H1 (cell line): ENCODE data around the gene NUPR1. TPM values are rescaled to one million over a fixed set of nuclear protein-coding genes. Genes with fewer than 3 reads are reported as not detected.
A peak's percentile ranks its signal among the peaks of the same experiment; 100 is the strongest.

Source experiments
- CTCF ChIA-PET: fragments of 300-600 bp; sonication (Branson Sonifier 250); formaldehyde crosslinking; loops from one replicate; lab custom pipeline; 2021; ENCODE audit not compliant: partially characterized antibody; lab: Charles Lee
- POLR2A ChIA-PET: fragments of 300-600 bp; sonication (Branson Sonifier 250); formaldehyde crosslinking; loops from one replicate; lab custom pipeline; 2021; ENCODE audit warnings: inconsistent platforms; ENCODE audit not compliant: partially characterized antibody; lab: Charles Lee
- DNase-seq, 2 experiments: peaks; one replicate each; pipeline versions ENCODE4 v3.0.0 to v3.0.0-alpha.2; 2010 to 2022; ENCODE audit warnings: low spot score in 2 of 2, low read depth in 1 of 2, mixed read lengths in 1 of 2
- FAIRE-seq: peaks from 2 replicates; lab custom pipeline; 2011; peaks lifted over from hg19 to GRCh38; lab: Jason Lieb, UNC
- H2AFZ ChIP-seq: 2 replicates; pipeline ENCODE4 v1.8.1; 2012; ENCODE audit warnings: low read length, inconsistent platforms
- H2AK5ac ChIP-seq: 2 replicates; pipeline ENCODE4 v1.6.1; 2013; ENCODE audit warnings: low read depth, low read length
- H2BK120ac ChIP-seq: replicated peaks from 2 replicates; pipeline ENCODE3; 2013; ENCODE audit warnings: low read depth, low read length, inconsistent platforms
- H2BK12ac ChIP-seq: 2 replicates; pipeline ENCODE4 v1.6.1; 2013; ENCODE audit warnings: low read depth, low read length
- H2BK15ac ChIP-seq: 2 replicates; pipeline ENCODE4 v1.6.1; 2013; ENCODE audit warnings: low read length
- H2BK20ac ChIP-seq: 2 replicates; pipeline ENCODE4 v1.6.1; 2013; ENCODE audit warnings: low read length
- H2BK5ac ChIP-seq: 2 replicates; pipeline ENCODE4 v1.6.1; 2013; ENCODE audit warnings: low read depth, low read length
- H3K14ac ChIP-seq: 2 replicates; pipeline ENCODE4 v1.6.1; 2013; ENCODE audit warnings: inconsistent platforms; ENCODE audit not compliant: insufficient read length
- H3K18ac ChIP-seq: 2 replicates; pipeline ENCODE4 v1.6.1; 2013; ENCODE audit warnings: low read length; ENCODE audit errors: extremely low read depth
- H3K23ac ChIP-seq: 2 replicates; pipeline ENCODE4 v1.6.1; 2013; ENCODE audit warnings: inconsistent platforms; ENCODE audit not compliant: insufficient read length
- H3K23me2 ChIP-seq: 2 replicates; pipeline ENCODE4 v1.6.1; 2013; ENCODE audit warnings: low read depth, low read length
- H3K27ac ChIP-seq: 2 replicates; pipeline ENCODE4 v1.6.1; 2011; ENCODE audit warnings: low read depth, low read length, inconsistent platforms
- H3K27me3 ChIP-seq, 4 experiments: replicated peaks in 1 of 4; 1 replicate in 1 of 4; 2 replicates in 3 of 4; pipeline versions ENCODE4 v1.6.1 to v1.8.1; 2011 to 2013; ENCODE audit warnings: low read length in 3 of 4, mild to moderate bottlenecking in 3 of 4, inconsistent platforms in 2 of 4, mixed read lengths in 2 of 4, moderate library complexity in 1 of 4; ENCODE audit not compliant: control insufficient read depth in 3 of 4, insufficient read depth in 3 of 4; ENCODE audit errors: extremely low read depth in 1 of 4
- H3K36me3 ChIP-seq, 4 experiments: 2 replicates each; pipeline versions ENCODE4 v1.6.1 to v1.8.1; 2011 to 2013; ENCODE audit warnings: mild to moderate bottlenecking in 4 of 4, low read length in 3 of 4, moderate library complexity in 2 of 4, control low read depth in 1 of 4, inconsistent platforms in 1 of 4; ENCODE audit not compliant: insufficient read depth in 4 of 4, control insufficient read depth in 2 of 4
- H3K4ac ChIP-seq: replicated peaks from 2 replicates; pipeline ENCODE3; 2013; ENCODE audit warnings: low read length, low read depth, mixed read lengths, inconsistent platforms; ENCODE audit not compliant: insufficient read length
- H3K4me1 ChIP-seq, 4 experiments: replicated peaks in 1 of 4; 1 replicate in 1 of 4; 2 replicates in 3 of 4; pipeline versions ENCODE4 v1.6.1 to v1.8.1; 2011 to 2013; ENCODE audit warnings: low read length in 3 of 4, inconsistent platforms in 2 of 4, mixed read lengths in 1 of 4; ENCODE audit not compliant: insufficient read depth in 4 of 4, control insufficient read depth in 3 of 4
- H3K4me2 ChIP-seq, 2 experiments: 2 replicates each; pipeline versions ENCODE4 v1.6.1 to v1.8.1; 2011 to 2013; ENCODE audit warnings: low read depth in 2 of 2, low read length in 2 of 2, control low read depth in 1 of 2, inconsistent platforms in 1 of 2, mild to moderate bottlenecking in 1 of 2; ENCODE audit not compliant: insufficient read depth in 1 of 2
- H3K4me3 ChIP-seq, 4 experiments: fragments of 200-600, 300-600 bp in 1 of 4; sonication (generic), shearing (Covaris generic), sonication (Bioruptor Twin) in 1 of 4; 2 replicates each; pipeline versions ENCODE4 v1.5.1 to v1.8.1; 2011 to 2016; ENCODE audit warnings: low read length in 4 of 4, low read depth in 3 of 4, control low read depth in 2 of 4, inconsistent platforms in 2 of 4, mild to moderate bottlenecking in 2 of 4, mixed read lengths in 1 of 4, moderate library complexity in 1 of 4; ENCODE audit not compliant: insufficient read depth in 2 of 4; ENCODE audit errors: extremely low read depth in 1 of 4
- H3K56ac ChIP-seq: replicated peaks from 2 replicates; pipeline ENCODE3; 2013; ENCODE audit warnings: low read depth, mild to moderate bottlenecking, mixed read lengths, low read length, inconsistent platforms; ENCODE audit not compliant: insufficient read length
- H3K79me1 ChIP-seq: 2 replicates; pipeline ENCODE4 v1.6.1; 2013; ENCODE audit warnings: low read depth, low read length, control low read depth
- H3K79me2 ChIP-seq, 2 experiments: 2 replicates each; pipeline versions ENCODE4 v1.6.1 to v1.8.1; 2012 to 2013; ENCODE audit warnings: low read length in 2 of 2, mild to moderate bottlenecking in 2 of 2, inconsistent platforms in 1 of 2; ENCODE audit not compliant: insufficient read depth in 2 of 2, control insufficient read depth in 1 of 2
- H3K9ac ChIP-seq, 4 experiments: replicated peaks in 1 of 4; 1 replicate in 1 of 4; 2 replicates in 3 of 4; pipeline versions ENCODE4 v1.6.1 to v1.8.1; 2011 to 2013; ENCODE audit warnings: low read depth in 3 of 4, low read length in 3 of 4, control low read depth in 2 of 4, mild to moderate bottlenecking in 2 of 4, moderate library complexity in 2 of 4, inconsistent platforms in 1 of 4; ENCODE audit errors: extremely low read depth in 1 of 4
- H3K9me3 ChIP-seq, 2 experiments: 2 replicates each; pipeline versions ENCODE4 v1.6.1 to v1.8.1; 2012 to 2013; ENCODE audit warnings: mild to moderate bottlenecking in 2 of 2, moderate library complexity in 2 of 2, control low read depth in 1 of 2, inconsistent platforms in 1 of 2, low read depth in 1 of 2, low read length in 1 of 2, mixed read lengths in 1 of 2; ENCODE audit not compliant: insufficient read depth in 2 of 2
- H4K20me1 ChIP-seq, 2 experiments: replicated peaks in 1 of 2; 2 replicates each; pipeline versions ENCODE3 to v1.8.1; 2011 to 2013; ENCODE audit warnings: inconsistent platforms in 2 of 2, low read length in 2 of 2, mild to moderate bottlenecking in 1 of 2; ENCODE audit not compliant: insufficient read depth in 2 of 2, control insufficient read depth in 1 of 2
- H4K5ac ChIP-seq: 2 replicates; pipeline ENCODE4 v1.6.1; 2013; ENCODE audit warnings: low read length, low read depth, mixed read lengths, inconsistent platforms; ENCODE audit not compliant: insufficient read length
- H4K8ac ChIP-seq: 2 replicates; pipeline ENCODE4 v1.8.0; 2013; ENCODE audit warnings: mild to moderate bottlenecking, moderate library complexity, low read length, inconsistent platforms; ENCODE audit not compliant: insufficient read depth; ENCODE audit errors: extremely low read depth
- H4K91ac ChIP-seq: replicated peaks from 2 replicates; pipeline ENCODE3; 2013; ENCODE audit warnings: low read length, mixed read lengths, inconsistent platforms; ENCODE audit not compliant: insufficient read length
- CBX8 ChIP-seq: fragments of 300-800, 300-1000 bp; sonication (generic); IDR thresholded peaks from 2 replicates; pipeline ENCODE4 v1.7.1; 2016; ENCODE audit warnings: low read depth, low read length, borderline replicate concordance
- CEBPB ChIP-seq: IDR thresholded peaks from 2 replicates; pipeline ENCODE4 v1.6.1; 2012; ENCODE audit warnings: low read depth, low read length
- CHD2 ChIP-seq: IDR thresholded peaks from 2 replicates; pipeline ENCODE4 v1.6.1; 2012; ENCODE audit warnings: low read length, improper control_type of control experiment
- FOSL1 ChIP-seq: IDR thresholded peaks from 2 replicates; pipeline ENCODE4 v1.6.1; 2011; ENCODE audit warnings: mild to moderate bottlenecking, low read depth, low read length, moderate library complexity; ENCODE audit not compliant: insufficient read depth
- JUND ChIP-seq: IDR thresholded peaks from 2 replicates; pipeline ENCODE4 v1.6.1; 2011; ENCODE audit warnings: mild to moderate bottlenecking, improper control_type of control experiment, low read length
- POU5F1 ChIP-seq: IDR thresholded peaks from 2 replicates; pipeline ENCODE4 v1.6.1; 2011; ENCODE audit warnings: low read depth, mild to moderate bottlenecking, low read length, moderate library complexity
- RBBP5 ChIP-seq: IDR thresholded peaks from 2 replicates; pipeline ENCODE4 v1.7.1; 2012; ENCODE audit warnings: low read depth, mild to moderate bottlenecking, inconsistent platforms, low read length, moderate library complexity, borderline replicate concordance
- SP4 ChIP-seq: IDR thresholded peaks from 2 replicates; pipeline ENCODE4 v1.6.1; 2012; ENCODE audit warnings: low read length, inconsistent platforms
- SRF ChIP-seq: IDR thresholded peaks from 2 replicates; pipeline ENCODE4 v1.6.1; 2011; ENCODE audit warnings: mild to moderate bottlenecking, low read depth, low read length, moderate library complexity
- SUZ12 ChIP-seq: fragments of 200-600 bp; sonication (generic); IDR thresholded peaks from 2 replicates; pipeline ENCODE4 v1.6.1; 2012; ENCODE audit warnings: mild to moderate bottlenecking, inconsistent platforms, low read length, moderate library complexity, mixed read lengths
- TAF7 ChIP-seq: optimal IDR thresholded peaks from 2 replicates; pipeline ENCODE3; 2011; ENCODE audit warnings: low read depth, mild to moderate bottlenecking, inconsistent platforms, low read length, moderate library complexity, borderline replicate concordance
- TBP ChIP-seq: IDR thresholded peaks from 2 replicates; pipeline ENCODE4 v1.6.1; 2011; ENCODE audit warnings: low read depth, low read length, improper control_type of control experiment
- WGBS, 2 experiments: shearing (Covaris generic) in 1 of 2; methylation state at CpG; one replicate each; pipeline versions ENCODE4 v1.1.6 to v1.1.7; 2013 to 2015; ENCODE audit warnings: low lambda C conversion rate in 2 of 2, mixed read lengths in 2 of 2, inconsistent platforms in 1 of 2, low coverage in 1 of 2, missing lambda C conversion rate in 1 of 2; ENCODE audit not compliant: insufficient replicate concordance in 2 of 2, insufficient coverage in 1 of 2, insufficient read length in 1 of 2; ENCODE audit errors: extremely low coverage in 1 of 2, missing lambda C conversion rate in 1 of 2; 5-methylcytosine and 5-hydroxymethylcytosine counted together
- polyA plus RNA-seq, 7 experiments: library from polyadenylated mRNA; depleted of rRNA in 3 of 7; stranded (reverse) in 5 of 7; unstranded in 2 of 7; fragments of >200 nt in 5 of 7; fragments of 200-250 nt in 2 of 7; gene quantifications; 1 replicate in 5 of 7; 2 replicates in 1 of 7; 4 replicates in 1 of 7; pipeline versions ENCODE4 v1.2.1 to v1.2.3, GENCODE V29; 2011 to 2013; ENCODE audit warnings: missing spikeins in 2 of 7, mixed read lengths in 2 of 7
- total RNA-seq: library from RNA; stranded (reverse); fragmentation: NEBNext Ultra II Directional; extraction: Animal tissue kit (Norgen Biotek cat#: 25700); gene quantifications from 2 replicates; pipeline ENCODE4 v1.2.1, GENCODE V29; 2021

The NUPR1 gene
- total and polyA plus RNA-seq, 2 of the 8 experiments (the other 6 are each of a cell fraction or from before 2014, with no cell fraction given): 0.17 to 0.20 TPM

DNA sequence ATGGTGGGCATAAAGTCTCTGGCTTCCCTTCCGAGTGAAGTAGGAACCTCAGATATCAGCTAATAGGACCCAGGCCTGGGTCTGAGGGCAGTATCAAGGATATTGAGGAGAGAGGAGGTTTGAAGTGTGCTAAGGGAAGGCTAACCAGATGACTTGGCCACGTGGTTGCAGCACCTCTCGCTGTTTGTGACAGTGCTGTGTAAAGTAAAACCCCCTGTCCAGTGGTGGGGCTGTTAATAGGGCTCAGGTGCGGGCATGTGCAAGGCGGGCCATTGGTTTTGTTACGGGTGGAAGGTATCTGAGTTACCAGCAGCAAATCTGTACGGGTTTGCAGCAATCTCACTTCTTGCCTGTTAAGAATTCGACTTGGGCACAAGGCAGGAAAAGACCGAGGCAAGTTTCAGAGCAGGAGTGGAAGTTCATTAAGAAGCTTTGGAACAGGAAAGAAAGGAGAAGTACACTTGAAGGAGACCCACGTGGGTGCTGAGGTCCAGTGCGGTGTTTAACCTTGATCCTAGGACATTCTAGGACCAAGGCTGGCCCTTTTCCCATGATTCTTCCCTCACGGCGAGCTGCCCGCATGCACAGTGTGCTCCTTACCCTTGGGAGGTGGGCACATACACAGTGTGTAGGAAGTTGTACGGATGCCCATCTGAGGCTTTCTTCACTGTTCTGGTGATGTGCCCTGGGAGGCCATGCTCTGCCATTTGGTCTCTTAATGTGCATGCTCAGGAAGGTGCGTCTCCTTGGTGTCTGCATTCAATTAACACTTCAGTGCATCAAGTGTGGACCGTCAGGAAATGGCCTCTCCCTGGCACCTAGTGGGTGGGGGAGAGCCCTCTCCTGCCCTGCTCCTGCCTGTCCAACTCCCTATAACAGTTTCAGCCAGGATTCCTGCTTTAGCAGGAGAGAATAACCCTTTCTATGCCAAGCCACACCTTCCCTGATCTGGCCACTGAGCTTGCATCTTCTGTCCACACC is 35.3 kb upstream of the NUPR1 start:
- Histone ChIP-seq H3K27ac (no peak overlapping the region), H3K36me3 (no peaks in the 10 kb centered on the region), H3K56ac (no peak overlapping the region), H3K4me3 (no peak overlapping the region), H4K8ac (no peak overlapping the region), H3K27me3 (no peaks in the 10 kb centered on the region; a peak in 1 of 7 replicates), H3K23ac (no peak overlapping the region), H2BK20ac (no peak overlapping the region), H3K4me1 (peaks cover 7 to 15% (median 8%) of the 10 kb centered on the region in 4 experiments), H4K91ac (no peak overlapping the region), H2BK120ac (no peak overlapping the region), H2AK5ac (0 out of 2 replicates have a peak overlapping the region, but pooled peaks have one; percentile 6), H2BK5ac (no peak overlapping the region), H3K23me2 (no peaks in the 10 kb centered on the region), H2AFZ (no peak overlapping the region), H4K5ac (no peak overlapping the region), H4K20me1 (peaks cover 0 to 2% of the 10 kb centered on the region in 2 experiments), H3K18ac (no peak overlapping the region), H2BK12ac (peak overlapping the region; percentile 52; the same call in 1 of the 2 replicates), H2BK15ac (0 out of 2 replicates have a peak overlapping the region, but pooled peaks have one; percentile 18), H3K4ac (no peak overlapping the region), H3K9ac (no peak overlapping the region), H3K79me2 (no peaks in the 10 kb centered on the region), H3K9me3 (no peaks in the 10 kb centered on the region), H3K14ac (no peak overlapping the region), H3K79me1 (0 out of 2 replicates have a peak, but pooled peaks cover 2% of the 10 kb centered on the region), H3K4me2 (no peak overlapping the region)
- 80% methylated on average over 17 of the region's 17 CpGs; no CpG with 5 or more reads in 1 of the 2 experiments for WGBS, 2 experiments
- no peak for FAIRE-seq
- ChIA-PET POLR2A (interaction anchor here (1.0 to 1.4 kb wide), 3 partner anchors 14 to 19 kb away, joined by 3 to 5 read pairs (median 4); no protein-coding TSS in a partner anchor), CTCF (interaction anchor here (0.6 to 2.0 kb wide), 7 partner anchors 9 to 1188 kb away, joined by 3 to 5 read pairs (median 3); no protein-coding TSS in a partner anchor)
- DNase-seq: no peak
- TF ChIP-seq RBBP5 (no peak), CBX8 (no peak), FOSL1 (no peak), TAF7 (no peak), SP4 (no peak), JUND (no peak), CHD2 (no peak), POU5F1 (no peak), SRF (no peak), CEBPB (no peak), SUZ12 (no peak), TBP (no peak)
